ENCODE results near the gene ANKS3. TPM values are rescaled to one million over a fixed set of nuclear protein-coding genes. Genes with fewer than 3 reads are reported as not detected.

ANKS3 gene
- polyA plus RNA-seq, 4 donors: 17.0 to 36.0 (median 22.6) TPM

DNA sequence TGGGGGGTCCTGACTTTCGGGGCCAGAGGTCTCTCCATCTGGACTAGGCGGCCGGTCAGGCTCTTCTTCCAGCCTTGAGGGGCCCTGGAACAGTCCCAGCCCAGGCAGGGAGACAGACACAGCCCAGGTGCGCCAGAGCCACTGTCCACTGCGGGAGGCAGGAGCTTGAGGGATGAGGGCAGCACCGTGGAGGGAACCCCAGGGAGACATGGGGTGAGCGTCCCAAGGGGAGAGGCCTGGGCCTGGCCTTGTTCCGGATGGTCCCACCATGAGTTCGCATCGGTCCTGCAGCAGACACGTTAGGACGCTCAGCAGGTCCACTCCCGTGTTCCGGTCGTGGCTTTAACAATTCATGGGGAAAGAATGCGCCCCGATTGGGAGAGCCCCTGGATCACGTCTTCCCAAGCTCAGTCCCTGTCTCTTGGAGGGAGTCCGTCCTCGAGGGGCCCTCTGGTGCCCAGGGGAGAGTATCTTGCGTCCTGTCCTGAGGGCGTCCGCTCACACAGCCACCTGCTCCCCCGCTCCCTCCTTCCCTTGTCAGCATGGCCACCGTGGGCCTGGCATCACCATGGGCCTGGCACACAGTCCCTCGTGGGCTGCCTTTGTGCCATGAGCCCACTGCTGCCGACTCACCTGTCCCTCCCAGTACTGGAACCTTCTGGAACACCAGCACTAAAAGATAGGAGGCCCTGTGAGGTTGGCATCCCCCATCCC is 47.4 kb downstream of the ANKS3 start:
- DNase-seq (ENCODE audit: low read depth in 4 of 4, low spot score in 3 of 4): no peak

DNA sequence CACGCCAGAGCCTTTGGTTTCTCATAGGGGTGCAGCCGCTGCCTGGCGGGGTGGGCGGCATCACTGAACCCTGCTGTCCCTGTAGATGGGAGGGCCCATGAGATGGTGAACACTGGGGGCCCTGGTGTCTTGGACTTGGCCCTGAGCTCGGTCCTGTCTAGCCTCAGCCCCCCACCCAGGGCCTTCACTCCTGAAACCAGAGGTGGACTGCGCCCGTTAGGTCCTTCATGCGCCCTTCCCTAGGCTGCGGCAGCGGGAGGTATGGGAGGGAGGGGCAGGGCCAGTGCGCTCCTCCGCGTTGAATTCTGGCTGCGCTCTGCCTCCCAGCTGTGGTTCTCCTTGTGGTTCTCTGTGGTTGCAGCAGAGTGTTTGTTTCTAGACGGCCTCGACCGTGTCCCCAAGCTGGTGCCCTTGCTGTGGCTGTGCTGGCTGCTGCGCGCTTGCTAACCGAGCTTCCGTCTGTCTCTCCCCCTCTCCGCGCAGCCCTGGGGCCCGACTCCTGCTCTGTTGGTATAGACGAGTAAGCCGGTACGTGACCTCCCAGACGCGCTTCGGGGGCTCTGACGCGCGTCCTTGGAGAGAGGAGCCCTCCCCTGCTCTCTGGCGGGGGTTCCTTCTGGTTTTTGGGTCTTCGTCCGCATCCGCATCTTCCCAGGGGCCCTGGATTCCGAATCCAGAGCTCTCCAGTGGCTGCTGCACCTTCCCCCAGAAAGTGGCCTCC is 48.1 kb downstream of the ANKS3 start:
- no peak for DNase-seq (ENCODE audit: low read depth in 4 of 4, low spot score in 3 of 4)

DNA sequence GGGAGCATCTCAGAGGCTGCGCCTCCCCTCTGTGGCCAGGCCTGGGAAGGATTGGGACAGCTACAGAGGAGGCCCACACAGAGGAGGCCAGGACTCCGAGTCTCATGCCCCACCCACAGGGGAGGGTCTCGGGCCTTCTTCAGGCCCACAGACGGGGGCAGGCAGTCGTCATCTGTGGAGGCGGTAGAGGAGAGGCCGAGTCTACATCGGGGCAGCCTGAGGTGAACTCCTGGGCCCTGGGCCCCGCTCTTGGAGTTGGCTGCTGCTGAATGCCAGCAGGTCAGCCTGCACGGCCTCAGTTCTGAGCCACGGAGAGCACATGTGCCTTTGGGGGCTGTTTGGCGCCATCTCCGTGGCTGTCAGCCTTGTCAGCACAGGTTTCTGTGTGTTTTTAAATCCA is 48.8 kb downstream of the ANKS3 start:
- DNase-seq (ENCODE audit: low read depth in 4 of 4, low spot score in 3 of 4): no peak

DNA sequence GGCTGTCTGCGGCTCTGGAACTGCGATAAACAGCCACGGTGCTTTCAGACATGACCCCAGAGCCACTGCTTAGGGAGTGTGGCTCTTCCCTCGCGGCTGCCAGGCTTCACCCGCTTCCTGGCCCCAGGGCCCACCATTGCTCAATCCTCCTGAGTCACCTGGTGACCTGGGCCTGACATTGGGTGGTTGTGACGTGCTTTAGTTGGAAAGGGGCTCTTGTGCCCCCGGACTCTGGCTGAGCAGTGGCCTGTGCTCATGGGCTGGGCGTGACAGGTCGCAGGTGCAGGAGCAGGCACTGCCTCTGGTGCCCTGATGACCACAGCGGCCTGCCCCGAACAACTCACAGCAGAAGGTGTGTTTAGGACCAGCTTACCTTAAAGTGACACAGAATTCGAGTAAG is 49.3 kb downstream of the ANKS3 start:
- DNase-seq (ENCODE audit: low read depth in 4 of 4, low spot score in 3 of 4): no peak

DNA sequence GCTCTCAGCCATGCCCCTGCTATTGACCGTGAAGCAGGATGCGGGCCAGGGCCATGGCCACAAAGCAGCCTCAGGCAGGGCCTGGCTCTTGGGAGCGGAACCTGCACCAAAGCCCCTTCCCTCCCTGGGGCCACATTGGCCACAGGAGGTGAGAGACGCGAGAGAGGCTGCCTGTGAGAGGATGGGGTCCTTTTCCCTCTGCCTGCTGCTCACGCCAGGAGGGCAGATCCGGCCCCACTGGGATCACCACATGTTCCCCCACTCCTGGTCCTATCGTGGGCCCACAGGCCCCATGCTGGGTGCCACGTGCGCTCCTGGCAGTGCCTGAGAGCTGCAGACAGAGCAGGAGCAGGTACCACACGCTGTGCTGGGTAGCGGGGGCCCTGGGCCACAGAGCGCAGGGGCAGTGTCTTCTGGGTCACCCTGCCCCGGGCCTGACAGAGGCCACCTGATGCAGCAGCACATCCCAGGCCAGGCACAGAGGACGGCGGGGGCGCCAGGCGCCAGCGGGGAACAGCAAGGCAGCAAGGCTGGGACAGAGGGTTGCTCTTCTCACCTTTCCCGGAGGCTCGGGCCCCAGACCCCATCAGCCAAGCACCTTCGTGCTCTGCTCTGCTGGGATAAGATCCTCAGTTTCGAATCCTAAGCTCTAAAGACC is 49.9 kb downstream of the ANKS3 start:
- DNase-seq (ENCODE audit: low read depth in 4 of 4, low spot score in 3 of 4): no peak

DNA sequence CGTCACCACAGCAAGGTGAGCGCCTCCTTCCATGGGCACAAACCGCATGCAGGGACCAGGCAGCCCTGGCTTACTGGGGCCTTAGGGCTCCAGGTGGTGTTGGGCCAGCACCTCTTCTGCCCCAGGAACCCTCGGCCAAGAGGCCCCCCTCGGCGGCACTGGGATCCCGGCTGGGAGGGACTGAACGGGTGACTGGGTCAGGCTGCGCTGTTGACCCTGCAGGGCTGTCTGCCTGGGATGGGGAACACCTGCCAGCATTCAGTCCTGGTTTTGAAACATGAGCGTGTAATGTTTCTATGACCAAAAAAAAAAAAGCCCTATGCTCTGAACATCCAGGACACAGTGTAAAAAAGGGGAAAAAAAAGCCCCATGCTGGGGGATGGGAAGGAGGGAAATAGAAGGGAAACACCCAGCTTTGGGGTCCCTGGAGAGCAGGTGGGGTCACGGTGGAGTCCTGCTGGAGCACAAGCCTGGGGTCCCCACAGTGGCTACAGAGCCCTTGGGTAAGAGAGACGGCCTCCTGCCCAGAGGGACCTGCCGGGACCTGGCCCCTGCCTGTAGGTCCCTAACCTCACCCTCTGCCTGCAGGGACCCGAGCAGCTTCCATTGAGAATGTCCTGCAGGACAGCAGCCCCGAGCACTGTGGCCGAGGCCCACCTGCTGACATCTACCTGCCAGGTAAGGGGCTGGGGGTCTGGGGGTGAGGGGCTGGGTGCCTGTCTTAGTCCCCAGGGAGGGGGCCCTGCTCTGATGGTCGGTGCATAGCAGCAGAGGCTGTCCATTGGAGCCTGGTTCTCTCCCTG is 50.6 kb downstream of the ANKS3 start:
- DNase-seq (ENCODE audit: low read depth in 4 of 4, low spot score in 3 of 4): no peak

DNA sequence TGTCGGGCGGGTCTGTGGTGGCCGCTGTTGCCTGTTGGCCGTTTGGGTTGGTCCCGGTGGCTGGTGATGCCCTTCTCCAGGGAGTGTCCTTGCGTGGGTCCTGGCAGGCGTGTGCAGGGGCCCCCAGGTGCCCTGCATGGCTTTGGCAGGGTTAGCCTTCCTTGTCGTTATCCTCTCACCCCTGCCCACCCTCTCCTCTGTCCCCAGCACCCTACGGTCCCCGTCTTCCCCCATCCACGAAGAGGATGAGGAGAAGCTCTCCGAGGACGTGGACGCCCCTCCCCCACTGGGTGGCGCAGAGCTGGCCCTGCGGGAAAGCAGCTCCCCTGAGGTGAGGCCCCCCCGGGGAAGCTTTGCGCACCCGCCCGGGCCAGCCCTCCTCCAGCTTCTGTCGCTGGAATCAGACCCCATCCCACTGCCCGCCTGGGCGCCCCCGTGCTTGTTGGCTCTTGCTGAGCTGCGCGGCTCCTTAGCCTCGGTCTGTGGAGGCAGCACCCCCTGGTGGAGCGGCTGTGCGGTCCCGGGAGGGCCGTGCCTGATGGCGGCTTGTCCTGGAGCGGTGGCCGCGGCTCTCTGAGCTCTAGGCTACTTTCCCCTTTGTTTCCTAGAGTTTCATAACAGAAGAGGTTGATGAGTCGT is 51.3 kb downstream of the ANKS3 start:
- no peak for DNase-seq (ENCODE audit: low read depth in 4 of 4, low spot score in 3 of 4)

DNA sequence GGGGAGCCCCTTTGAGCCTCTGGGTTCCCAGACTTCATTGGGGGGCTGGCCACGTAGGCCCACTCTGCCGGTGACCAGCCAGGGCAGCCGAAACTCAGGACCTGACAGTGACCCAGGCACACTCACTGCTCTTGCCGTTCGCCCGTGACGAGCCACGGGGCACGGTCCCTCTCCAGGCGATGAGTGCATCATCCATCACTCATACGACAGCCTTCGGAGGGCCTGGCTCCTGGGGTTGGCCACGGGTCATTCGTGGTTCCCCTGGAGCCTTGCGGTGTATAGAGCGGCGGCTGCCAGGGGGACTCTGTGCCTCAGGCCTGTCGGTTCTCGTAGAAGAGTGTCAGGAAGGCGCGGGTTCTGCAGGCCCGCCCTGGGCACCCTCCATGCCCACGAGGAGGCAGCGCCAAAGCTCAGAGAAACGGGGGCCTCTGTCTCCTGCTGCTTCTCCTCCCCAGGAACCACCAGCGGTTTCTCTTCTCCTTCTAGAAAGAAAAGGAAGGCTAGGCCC is 51.9 kb downstream of the ANKS3 start:
- no peak for DNase-seq (ENCODE audit: low read depth in 4 of 4, low spot score in 3 of 4)

DNA sequence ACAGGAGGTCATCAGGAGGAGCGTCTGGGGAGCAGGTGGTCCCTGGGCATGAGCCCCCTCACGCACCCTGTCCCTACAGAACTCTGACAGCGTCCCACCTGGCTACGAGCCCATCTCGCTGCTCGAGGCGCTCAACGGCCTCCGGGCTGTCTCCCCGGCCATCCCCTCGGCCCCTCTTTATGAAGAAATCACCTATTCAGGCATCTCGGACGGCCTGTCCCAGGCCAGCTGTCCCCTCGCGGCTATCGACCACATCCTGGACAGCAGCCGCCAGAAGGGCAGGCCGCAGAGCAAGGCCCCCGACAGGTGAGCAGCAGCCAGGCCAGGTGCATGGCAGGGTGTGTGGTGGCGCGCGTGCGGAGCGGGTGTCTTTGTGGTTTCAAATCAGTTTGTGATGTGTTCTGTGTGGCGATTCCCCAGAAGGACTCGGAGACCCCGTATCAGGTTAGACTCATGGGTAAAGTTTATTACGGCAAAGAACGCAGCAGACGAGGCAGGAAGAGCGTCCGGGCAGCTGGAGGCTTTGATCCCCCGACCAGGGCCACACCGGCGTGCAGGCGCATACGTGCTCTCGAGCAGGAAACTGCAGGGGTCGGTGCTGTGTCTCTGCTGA is 52.5 kb downstream of the ANKS3 start:
- DNase-seq (ENCODE audit: low read depth in 4 of 4, low spot score in 3 of 4): no peak

DNA sequence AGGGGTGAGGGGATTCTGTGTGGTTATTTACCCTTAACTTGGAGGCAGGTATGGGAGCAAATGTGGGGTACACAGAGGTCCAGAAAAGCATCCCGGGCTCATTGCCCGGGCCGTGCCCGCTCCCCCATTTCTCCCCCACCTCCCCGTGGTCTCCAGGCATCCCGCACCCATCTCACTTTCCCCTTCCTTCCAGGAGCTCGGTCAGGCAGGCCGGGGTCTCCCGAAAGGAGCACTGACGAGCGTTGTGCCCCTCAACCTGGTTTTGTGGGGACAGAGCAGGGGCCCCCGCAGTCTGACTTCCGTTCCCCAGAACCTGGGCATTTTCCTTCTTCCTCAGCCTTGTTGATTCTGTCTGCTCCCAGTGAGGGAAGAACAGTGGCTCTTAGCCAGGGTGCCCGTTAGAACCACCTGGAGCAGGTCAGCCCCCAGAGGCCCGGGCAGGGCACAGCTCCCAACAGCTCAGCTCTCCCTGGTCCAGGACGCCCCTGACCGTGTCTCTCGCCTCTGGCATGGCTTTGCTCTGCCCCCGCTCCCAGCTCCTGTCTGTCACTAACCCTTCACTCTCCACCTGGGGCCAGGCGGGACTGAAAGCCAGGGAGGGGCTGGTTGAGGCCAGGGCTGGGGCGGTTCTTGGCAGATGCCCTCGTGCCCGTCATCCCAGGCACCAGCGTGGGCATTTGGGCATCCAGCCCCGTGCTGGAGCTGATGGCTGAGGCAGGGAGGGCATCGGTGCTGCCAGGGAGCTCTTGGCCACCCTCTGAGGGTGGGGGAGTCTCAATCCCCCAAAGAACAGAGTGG is 53.2 kb downstream of the ANKS3 start:
- DNase-seq (ENCODE audit: low read depth in 4 of 4, low spot score in 3 of 4): no peak

DNA sequence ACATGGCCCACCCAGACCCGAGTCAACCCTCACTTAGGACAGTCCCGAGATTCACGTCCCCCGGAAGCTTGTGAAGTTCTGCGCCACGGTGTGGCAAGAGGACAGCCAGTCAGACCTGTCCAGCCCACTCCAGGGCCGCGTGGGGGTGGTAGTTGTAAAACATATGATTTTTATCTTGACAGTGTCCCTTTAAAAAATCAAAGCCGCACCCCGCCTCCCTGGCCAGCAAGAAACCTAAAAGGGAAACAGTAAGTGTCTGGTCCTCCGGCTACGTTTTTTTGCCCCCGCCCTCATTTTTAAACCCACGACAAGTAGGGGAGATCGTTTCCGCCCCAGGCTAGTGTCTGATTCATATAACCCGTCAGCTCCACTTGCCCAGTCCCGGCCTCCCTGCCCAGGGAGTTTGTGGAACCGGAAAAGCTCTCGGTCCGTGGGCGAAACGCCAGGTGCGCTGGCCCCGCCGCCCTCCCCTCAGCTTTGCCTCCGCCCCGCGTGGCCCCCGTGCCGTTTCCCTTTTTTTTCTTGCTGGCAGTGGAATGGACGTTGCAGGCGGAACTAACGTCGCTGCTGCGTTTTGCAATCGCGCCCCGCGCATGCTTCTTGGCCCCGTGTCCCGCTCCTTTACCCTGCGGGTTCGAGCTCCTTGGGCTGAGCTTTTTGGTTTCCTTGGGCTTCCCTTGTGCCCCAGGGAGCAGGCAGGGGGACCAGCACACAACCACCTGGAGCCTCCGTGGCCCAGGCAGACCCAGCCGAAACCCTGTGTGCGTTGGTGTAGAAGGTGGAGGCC is 54.0 kb downstream of the ANKS3 start:
- no peak for DNase-seq (ENCODE audit: low read depth in 4 of 4, low spot score in 3 of 4)

DNA sequence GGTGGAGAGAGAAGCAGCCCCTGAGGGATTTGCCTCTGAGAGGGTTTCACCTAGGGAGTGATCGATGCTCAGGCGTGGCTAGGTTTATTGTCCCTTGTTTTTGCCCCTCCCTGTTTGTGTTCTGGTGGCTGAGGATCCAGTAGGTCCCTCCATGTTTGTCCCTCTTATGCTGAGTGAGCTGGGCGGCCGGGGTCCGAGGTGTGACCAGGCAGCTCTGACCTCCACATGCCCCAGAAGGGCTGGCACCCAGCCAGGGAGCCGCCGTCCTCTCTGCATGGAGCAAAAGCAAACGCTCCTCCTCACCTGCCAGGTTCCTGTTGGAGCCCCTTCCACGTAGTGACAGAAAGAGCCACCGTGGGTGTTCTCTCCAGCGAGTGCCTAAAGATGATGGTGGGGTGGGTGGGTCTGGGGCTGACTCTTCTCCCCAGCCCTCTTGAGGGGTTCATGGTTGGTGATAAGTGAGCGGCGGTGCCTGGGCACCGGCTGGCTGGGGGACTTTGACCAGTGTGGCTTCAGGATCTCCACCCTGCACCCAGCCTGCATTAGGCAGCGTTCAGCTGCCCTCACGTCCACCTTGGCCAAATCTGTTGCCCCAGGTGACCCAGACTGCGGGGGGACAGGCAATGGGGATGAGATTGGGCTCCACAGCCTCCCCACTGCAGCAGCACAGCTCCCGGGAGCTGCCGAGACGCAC is 54.8 kb downstream of the ANKS3 start:
- no peak for DNase-seq (ENCODE audit: low read depth in 4 of 4, low spot score in 3 of 4)

DNA sequence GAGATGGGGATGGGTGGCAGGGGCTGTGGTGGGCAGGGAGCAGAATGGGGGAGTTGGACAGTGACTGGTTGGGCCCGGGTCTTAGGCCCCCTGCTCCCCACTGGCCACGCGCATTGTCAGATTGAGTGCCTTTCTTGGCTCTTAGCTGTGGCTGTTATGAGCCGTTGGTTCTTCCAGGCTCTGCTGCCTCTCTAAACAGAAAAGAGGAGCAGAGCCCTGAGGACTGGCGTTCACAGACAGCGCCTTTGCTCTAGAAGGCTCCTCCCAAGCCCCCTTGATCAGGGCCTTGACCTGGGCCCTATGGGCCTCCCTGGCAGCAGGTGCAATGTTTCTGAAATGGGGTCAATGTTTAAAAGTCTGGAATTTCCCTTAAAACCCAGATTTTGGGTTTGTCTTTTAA is 55.5 kb downstream of the ANKS3 start:
- DNase-seq (ENCODE audit: low read depth in 4 of 4, low spot score in 3 of 4): no peak

DNA sequence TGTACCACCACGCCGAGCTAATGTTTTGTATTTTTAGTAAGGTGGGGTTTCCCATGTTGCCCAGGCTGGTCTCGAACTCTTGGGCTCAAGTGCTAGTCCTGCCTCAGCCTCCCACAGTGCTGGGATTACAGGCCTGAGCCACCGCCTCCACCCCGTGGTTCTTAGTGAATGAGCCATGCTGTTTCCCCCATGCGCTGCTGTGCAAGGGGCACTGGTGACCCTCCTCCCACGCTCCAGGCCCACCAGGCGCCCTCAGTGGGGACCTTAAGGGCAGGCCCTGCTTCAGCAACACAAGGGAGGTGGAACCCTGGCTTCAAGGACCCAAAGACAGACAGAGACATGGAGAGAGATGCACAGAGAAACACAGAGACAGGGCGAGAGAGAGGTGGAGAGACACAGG is 56.1 kb downstream of the ANKS3 start:
- DNase-seq (ENCODE audit: low read depth in 4 of 4, low spot score in 3 of 4): no peak

DNA sequence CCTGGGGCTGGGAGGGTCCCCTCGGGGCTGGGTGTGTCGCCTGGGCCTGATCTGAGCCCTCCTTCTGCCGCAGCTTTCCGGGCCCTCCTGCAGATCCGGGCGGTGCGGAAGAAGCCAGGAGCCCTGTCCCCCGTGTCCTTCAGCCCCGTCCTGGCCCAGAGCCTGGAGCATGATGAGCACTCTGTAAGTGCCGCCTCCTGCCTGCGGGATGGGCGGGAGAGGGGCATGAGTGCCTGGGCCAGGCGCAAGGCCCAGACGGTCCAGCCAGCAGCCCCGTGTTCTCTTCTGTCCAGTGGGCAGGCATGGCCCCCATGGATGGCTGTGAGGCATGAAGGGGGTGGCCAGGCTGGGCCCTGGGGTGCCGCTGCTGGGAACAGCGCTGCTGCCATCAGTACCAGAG is 56.7 kb downstream of the ANKS3 start:
- DNase-seq (ENCODE audit: low read depth in 4 of 4, low spot score in 3 of 4): no peak

DNA sequence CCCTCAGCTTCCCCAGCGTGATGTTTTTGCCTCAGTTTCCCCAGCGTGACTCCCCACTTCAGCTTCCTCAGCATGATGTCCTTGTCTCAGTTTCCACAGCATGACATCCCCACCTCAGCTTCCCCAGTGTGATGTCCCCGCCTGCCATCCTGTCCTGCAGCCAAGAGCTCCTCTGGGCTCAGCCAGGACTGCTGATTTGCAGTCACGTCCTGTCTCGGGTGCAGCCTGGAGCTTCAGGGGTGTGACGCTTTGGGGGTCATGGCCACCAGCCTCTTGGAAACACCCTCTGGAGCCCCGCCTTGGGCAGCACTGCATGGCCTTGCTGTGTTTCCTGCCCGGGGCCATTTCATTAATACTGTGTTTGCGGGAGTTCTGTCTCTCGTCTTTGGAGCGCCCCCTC is 57.2 kb downstream of the ANKS3 start:
- no peak for DNase-seq (ENCODE audit: low read depth in 4 of 4, low spot score in 3 of 4)

DNA sequence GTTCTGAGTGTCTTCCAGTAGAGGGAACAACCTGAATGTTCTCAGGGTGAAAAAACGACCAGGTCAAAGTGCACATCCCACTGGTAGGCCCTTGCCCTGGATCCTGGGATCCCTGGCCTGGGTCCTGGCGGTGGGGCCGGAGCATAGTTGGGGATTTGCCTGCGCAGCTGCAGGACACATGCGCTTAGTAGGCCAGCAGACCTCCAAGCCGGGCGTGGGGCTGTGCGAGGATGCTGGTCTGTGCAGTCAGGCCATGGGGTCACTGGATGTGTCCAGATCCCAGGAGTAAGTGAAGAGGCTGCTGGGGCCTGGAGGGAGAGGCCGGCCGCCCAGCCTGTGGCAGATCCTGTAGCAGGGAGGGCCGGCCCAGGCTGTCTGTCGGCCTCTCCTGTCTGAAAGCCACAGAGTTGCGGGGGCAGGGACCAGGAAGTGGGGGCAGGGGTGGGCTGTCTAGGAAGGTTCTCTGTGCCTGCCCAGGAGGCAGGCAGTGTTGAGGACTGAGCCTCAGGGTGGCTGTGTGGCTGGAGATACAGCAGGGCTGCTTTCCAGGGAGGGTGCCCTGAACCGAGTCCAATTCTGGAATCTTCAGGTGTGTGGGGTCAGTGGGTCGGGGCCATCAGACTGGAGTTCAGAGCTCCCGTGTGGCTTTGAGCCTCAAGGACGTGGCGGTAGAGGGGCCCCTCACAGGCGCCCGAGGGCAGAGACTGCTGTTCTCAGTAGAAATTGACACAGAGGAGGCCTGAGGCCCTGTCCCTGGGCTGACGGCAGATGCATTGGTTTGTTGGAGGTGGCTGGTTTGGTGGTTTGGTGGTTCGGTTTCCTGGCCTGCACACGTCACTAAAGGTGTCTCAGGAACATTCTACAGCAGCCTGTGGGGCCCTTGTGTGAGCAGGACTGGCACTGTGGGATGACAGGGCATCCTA is 57.9 kb downstream of the ANKS3 start:
- no peak for DNase-seq (ENCODE audit: low read depth in 4 of 4, low spot score in 3 of 4)
